SK-N-SH (cell line): ENCODE data around the gene STARD13. TPM values are rescaled to one million over a fixed set of nuclear protein-coding genes. Genes with fewer than 3 reads are reported as not detected.

Experiments
- CTCF ChIA-PET: fragments of 300-600, 350-600 bp; formaldehyde crosslinking; extraction: SDS; loops from one replicate; lab custom pipeline; 2021; lab: Yijun Ruan, JAX
- POLR2A ChIA-PET: fragments of 350-600 bp; sonication (Branson Sonifier 250); formaldehyde crosslinking; extraction: SDS; loops from one replicate; lab custom pipeline; 2020; ENCODE audit warnings: antibody characterized with exemption, inconsistent platforms; lab: Yijun Ruan, JAX
- DNase-seq: peaks from one replicate; pipeline ENCODE4 v3.0.0; 2012
- H2AFZ ChIP-seq: fragments of 200-600 bp; sonication (generic); 2 replicates; pipeline ENCODE4 v1.8.1; 2016; ENCODE audit warnings: antibody characterized with exemption, mild to moderate bottlenecking, low read depth
- H3F3A ChIP-seq: fragments of 200-600 bp; sonication (generic); replicated peaks from 2 replicates; pipeline ENCODE3; 2016; ENCODE audit warnings: antibody characterized with exemption, mild to moderate bottlenecking; ENCODE audit not compliant: insufficient read depth
- H3K27ac ChIP-seq, 2 experiments: fragments of 200-500 bp in 1 of 2; fragments of 200-600 bp in 1 of 2; sonication (Bioruptor generic) in 1 of 2; sonication (generic), shearing (Covaris generic) in 1 of 2; 2 replicates each; pipeline versions ENCODE4 v1.5.1 to v1.6.1; 2014 to 2016; ENCODE audit warnings: low read depth in 2 of 2, inconsistent platforms in 1 of 2, low read length in 1 of 2, mild to moderate bottlenecking in 1 of 2, mixed read lengths in 1 of 2
- H3K27me3 ChIP-seq: fragments of 200-600 bp; sonication (generic), shearing (Covaris generic); 2 replicates; pipeline ENCODE4 v1.6.1; 2016; ENCODE audit warnings: mixed run types; ENCODE audit not compliant: insufficient read depth
- H3K36me3 ChIP-seq, 2 experiments: fragments of 200-500 bp in 1 of 2; fragments of 200-600 bp in 1 of 2; sonication (Bioruptor generic) in 1 of 2; sonication (generic) in 1 of 2; replicated peaks in 1 of 2; 2 replicates each; pipeline versions ENCODE3 to v1.5.1; 2014 to 2016; ENCODE audit warnings: low read length in 1 of 2, mild to moderate bottlenecking in 1 of 2; ENCODE audit not compliant: insufficient read depth in 2 of 2, control insufficient read depth in 1 of 2
- H3K4me1 ChIP-seq, 2 experiments: fragments of 200-500 bp in 1 of 2; fragments of 200-600 bp in 1 of 2; sonication (Bioruptor generic) in 1 of 2; sonication (generic), shearing (Covaris generic) in 1 of 2; 2 replicates each; pipeline versions ENCODE4 v1.5.1 to v1.6.1; 2014 to 2016; ENCODE audit warnings: low read depth in 1 of 2, low read length in 1 of 2, mixed run types in 1 of 2; ENCODE audit not compliant: insufficient read depth in 2 of 2, control insufficient read depth in 1 of 2
- H3K4me2 ChIP-seq: fragments of 200-600 bp; sonication (generic), shearing (Covaris generic); 2 replicates; pipeline ENCODE4 v1.6.1; 2017; ENCODE audit warnings: mixed run types
- H3K4me3 ChIP-seq, 2 experiments: fragments of 200-500 bp in 1 of 2; fragments of 200-600 bp in 1 of 2; sonication (Bioruptor generic) in 1 of 2; sonication (generic), shearing (Covaris generic) in 1 of 2; 2 replicates each; pipeline versions ENCODE4 v1.5.1 to v1.8.1; 2014 to 2016; ENCODE audit warnings: low read depth in 2 of 2, inconsistent platforms in 1 of 2, low read length in 1 of 2, mild to moderate bottlenecking in 1 of 2, mixed read lengths in 1 of 2, moderate library complexity in 1 of 2
- H3K79me2 ChIP-seq: fragments of 200-600 bp; sonication (generic); 2 replicates; pipeline ENCODE4 v1.8.1; 2017; ENCODE audit warnings: mild to moderate bottlenecking; ENCODE audit not compliant: insufficient read depth
- H3K9ac ChIP-seq: fragments of 200-600 bp; sonication (generic); 2 replicates; pipeline ENCODE4 v1.6.1; 2017; ENCODE audit warnings: mixed run types
- H3K9me2 ChIP-seq: fragments of 200-600 bp; sonication (generic); 2 replicates; pipeline ENCODE4 v1.6.1; 2017; ENCODE audit warnings: mixed run types
- H3K9me3 ChIP-seq: fragments of 200-600 bp; sonication (generic); 2 replicates; pipeline ENCODE4 v1.6.1; 2017; ENCODE audit warnings: mixed run types, mild to moderate bottlenecking, moderate library complexity
- H4K20me1 ChIP-seq: fragments of 200-600 bp; sonication (generic); 2 replicates; pipeline ENCODE4 v1.6.1; 2017; ENCODE audit warnings: mild to moderate bottlenecking, mixed run types; ENCODE audit not compliant: insufficient read depth
- ELF1 ChIP-seq: IDR thresholded peaks from 2 replicates; pipeline ENCODE4 v1.4.0; 2012
- EP300 ChIP-seq, 2 experiments: IDR thresholded peaks; 2 replicates each; pipeline versions ENCODE4 v1.4.0 to v1.6.1; 2012; ENCODE audit warnings: borderline replicate concordance in 1 of 2, low read depth in 1 of 2, low read length in 1 of 2
- EZH2phosphoT487 ChIP-seq: fragments of 200-600 bp; sonication (generic); IDR thresholded peaks from 2 replicates; pipeline ENCODE4 v1.6.1; 2017; ENCODE audit warnings: low read depth, mixed run types, mild to moderate bottlenecking, antibody characterized with exemption, moderate library complexity, borderline replicate concordance
- FOXM1 ChIP-seq: IDR thresholded peaks from 2 replicates; pipeline ENCODE4 v1.4.0; 2012; ENCODE audit warnings: low read depth, mild to moderate bottlenecking
- GATA2 ChIP-seq: sonication (generic); formaldehyde crosslinking; IDR thresholded peaks from 2 replicates; pipeline ENCODE4 v1.5.0; 2020; ENCODE audit warnings: mild to moderate bottlenecking, missing genetic modification reagents
- JUND ChIP-seq: IDR thresholded peaks from 2 replicates; pipeline ENCODE4 v1.4.0; 2012
- NFIC ChIP-seq: IDR thresholded peaks from 2 replicates; pipeline ENCODE4 v1.4.0; 2012; ENCODE audit warnings: borderline replicate concordance
- RAD21 ChIP-seq: IDR thresholded peaks from 2 replicates; pipeline ENCODE4 v1.6.1; 2012; ENCODE audit warnings: mild to moderate bottlenecking, low read length
- RCOR1 ChIP-seq: fragments of 150-350 bp; IDR thresholded peaks from 2 replicates; pipeline ENCODE4 v1.6.1; 2017; ENCODE audit warnings: antibody characterized with exemption, low read length
- REST ChIP-seq: IDR thresholded peaks from 2 replicates; pipeline ENCODE4 v1.6.1; 2012; ENCODE audit warnings: mild to moderate bottlenecking, low read depth, low read length, moderate library complexity
- RFX5 ChIP-seq: IDR thresholded peaks from 2 replicates; pipeline ENCODE4 v1.6.1; 2012; ENCODE audit warnings: mild to moderate bottlenecking, improper control_type of control experiment, low read length
- SIN3A ChIP-seq: IDR thresholded peaks from 2 replicates; pipeline ENCODE4 v1.6.1; 2012; ENCODE audit warnings: low read depth, mild to moderate bottlenecking, low read length, moderate library complexity, borderline replicate concordance
- SMC3 ChIP-seq: IDR thresholded peaks from 2 replicates; pipeline ENCODE4 v1.6.1; 2012; ENCODE audit warnings: low read depth, low read length, improper control_type of control experiment
- TAF1 ChIP-seq: IDR thresholded peaks from 2 replicates; pipeline ENCODE4 v1.6.1; 2012; ENCODE audit warnings: low read depth, mild to moderate bottlenecking, low read length, moderate library complexity, borderline replicate concordance
- WGBS: methylation state at CpG from one replicate; pipeline ENCODE4 v1.1.6; 2017; ENCODE audit warnings: low lambda C conversion rate; 5-methylcytosine and 5-hydroxymethylcytosine counted together
- polyA plus RNA-seq, 3 experiments: library from polyadenylated mRNA; depleted of rRNA; stranded (reverse); fragments of >200 nt; gene quantifications; 2 replicates each; pipeline ENCODE4 v1.2.3, GENCODE V29; 2012
- TF ChIP-seq, protein P1 (sequence below): fragments of 150-350 bp; IDR thresholded peaks from 2 replicates; pipeline ENCODE4 v1.6.1; 2016; ENCODE audit warnings: mild to moderate bottlenecking, low read depth, low read length
- TF ChIP-seq, protein P2 (sequence below): fragments of 200-600 bp; sonication (generic); IDR thresholded peaks from 2 replicates; pipeline ENCODE4 v1.6.1; 2017; ENCODE audit warnings: antibody characterized with exemption, mild to moderate bottlenecking, moderate library complexity

The STARD13 gene
- polyA plus RNA-seq, 1 of the 3 experiments (the other 2 are of a cell fraction), result 5.7 TPM

DNA sequence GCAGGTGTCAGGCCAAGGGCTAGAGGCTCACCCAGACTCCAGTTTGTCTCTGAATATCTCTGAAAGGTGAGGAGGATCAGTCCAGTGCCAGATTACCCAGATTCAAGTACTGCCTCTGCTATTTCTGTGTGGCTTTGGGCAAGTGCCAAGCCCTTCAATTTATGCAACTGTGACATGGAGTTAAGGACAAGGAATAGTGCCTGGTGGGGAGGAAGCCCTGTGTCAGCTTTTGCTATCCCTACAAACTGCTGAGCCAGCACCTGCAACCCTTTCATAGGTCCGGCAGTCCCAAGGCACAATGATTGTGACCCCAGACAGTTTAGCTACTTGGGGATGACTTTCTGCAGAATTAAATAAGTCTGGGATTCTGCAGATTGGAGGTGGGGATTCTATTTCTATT is 146.4 kb downstream of the STARD13 start:
- Histone ChIP-seq H3K9me2 (no peaks in the 10 kb centered on the region), H3K4me3 (no peak overlapping the region), H3K27ac (peak overlapping the region in 1 of 2 experiments; percentile 25; a peak in 1 of 4 replicates), H3K79me2 (no peaks in the 10 kb centered on the region), H4K20me1 (no peaks in the 10 kb centered on the region), H3K4me1 (peaks cover 0 to 13% of the 10 kb centered on the region in 2 experiments; a peak in 2 of 4 replicates), H3K9me3 (no peaks in the 10 kb centered on the region), H2AFZ (no peak overlapping the region), H3K27me3 (no peaks in the 10 kb centered on the region), H3K36me3 (peaks cover 6 to 33% of the 10 kb centered on the region in 2 experiments), H3K4me2 (no peak overlapping the region), H3F3A (no peaks in the 10 kb centered on the region), H3K9ac (no peak overlapping the region)
- WGBS, result 88% methylated on average over 1 of the region's 1 CpG
- DNase-seq, result no peak
- ChIA-PET CTCF (interaction anchor here (1.2 to 1.4 kb wide), 3 partner anchors 13 to 22 kb away, joined by 3 read pairs; no protein-coding TSS in a partner anchor), POLR2A (no interaction called here)
- no peak for TF ChIP-seq NFIC
- TF ChIP-seq REST, result no peak
- TF ChIP-seq RCOR1, result no peak
- no peak for TF ChIP-seq SIN3A

- H3K9me2 ChIP-seq, result no peaks in the 10 kb centered on the region
- no peaks in the 10 kb centered on the region for H3F3A ChIP-seq
- WGBS, result 97% methylated on average over 14 of the region's 14 CpGs
- H3K4me3 ChIP-seq, result no peak overlapping the region
- peaks cover 6 to 33% of the 10 kb centered on the region in 2 experiments for H3K36me3 ChIP-seq
- ChIA-PET CTCF (interaction anchor here (1.3 kb wide), 1 partner anchor 14 kb away, joined by 5 read pairs; no protein-coding TSS in a partner anchor), POLR2A (no interaction called here)
- H3K27ac ChIP-seq, result no peak overlapping the region
- H3K4me1 ChIP-seq, result peaks cover 0 to 13% of the 10 kb centered on the region in 2 experiments; a peak in 2 of 4 replicates
- no peak overlapping the region for H3K4me2 ChIP-seq
- no peak overlapping the region for H3K9ac ChIP-seq
- DNase-seq, result no peak
- no peaks in the 10 kb centered on the region for H4K20me1 ChIP-seq
- no peak overlapping the region for H2AFZ ChIP-seq
- no peaks in the 10 kb centered on the region for H3K27me3 ChIP-seq
- H3K79me2 ChIP-seq, result no peaks in the 10 kb centered on the region
- no peaks in the 10 kb centered on the region for H3K9me3 ChIP-seq
- no peak for TF ChIP-seq EP300 (IDR thresholded peaks at IDR 0.05; ENCODE audit: borderline replicate concordance in 1 of 2, low read depth in 1 of 2, low read length in 1 of 2)
- TF ChIP-seq RFX5, result no peak
- no peak for TF ChIP-seq TAF1
- TF ChIP-seq EZH2phosphoT487, result no peak
- no peak for TF ChIP-seq ELF1
- TF ChIP-seq, protein P1, sequence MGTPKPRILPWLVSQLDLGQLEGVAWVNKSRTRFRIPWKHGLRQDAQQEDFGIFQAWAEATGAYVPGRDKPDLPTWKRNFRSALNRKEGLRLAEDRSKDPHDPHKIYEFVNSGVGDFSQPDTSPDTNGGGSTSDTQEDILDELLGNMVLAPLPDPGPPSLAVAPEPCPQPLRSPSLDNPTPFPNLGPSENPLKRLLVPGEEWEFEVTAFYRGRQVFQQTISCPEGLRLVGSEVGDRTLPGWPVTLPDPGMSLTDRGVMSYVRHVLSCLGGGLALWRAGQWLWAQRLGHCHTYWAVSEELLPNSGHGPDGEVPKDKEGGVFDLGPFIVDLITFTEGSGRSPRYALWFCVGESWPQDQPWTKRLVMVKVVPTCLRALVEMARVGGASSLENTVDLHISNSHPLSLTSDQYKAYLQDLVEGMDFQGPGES, result no peak
- TF ChIP-seq REST, result no peak
- TF ChIP-seq GATA2 (CRISPR knock-in tag), result no peak
- no peak for TF ChIP-seq JUND
- TF ChIP-seq, protein P2, sequence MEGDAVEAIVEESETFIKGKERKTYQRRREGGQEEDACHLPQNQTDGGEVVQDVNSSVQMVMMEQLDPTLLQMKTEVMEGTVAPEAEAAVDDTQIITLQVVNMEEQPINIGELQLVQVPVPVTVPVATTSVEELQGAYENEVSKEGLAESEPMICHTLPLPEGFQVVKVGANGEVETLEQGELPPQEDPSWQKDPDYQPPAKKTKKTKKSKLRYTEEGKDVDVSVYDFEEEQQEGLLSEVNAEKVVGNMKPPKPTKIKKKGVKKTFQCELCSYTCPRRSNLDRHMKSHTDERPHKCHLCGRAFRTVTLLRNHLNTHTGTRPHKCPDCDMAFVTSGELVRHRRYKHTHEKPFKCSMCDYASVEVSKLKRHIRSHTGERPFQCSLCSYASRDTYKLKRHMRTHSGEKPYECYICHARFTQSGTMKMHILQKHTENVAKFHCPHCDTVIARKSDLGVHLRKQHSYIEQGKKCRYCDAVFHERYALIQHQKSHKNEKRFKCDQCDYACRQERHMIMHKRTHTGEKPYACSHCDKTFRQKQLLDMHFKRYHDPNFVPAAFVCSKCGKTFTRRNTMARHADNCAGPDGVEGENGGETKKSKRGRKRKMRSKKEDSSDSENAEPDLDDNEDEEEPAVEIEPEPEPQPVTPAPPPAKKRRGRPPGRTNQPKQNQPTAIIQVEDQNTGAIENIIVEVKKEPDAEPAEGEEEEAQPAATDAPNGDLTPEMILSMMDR, result no peak
- TF ChIP-seq RCOR1, result no peak
- TF ChIP-seq SMC3, result no peak
- no peak for TF ChIP-seq RAD21
- TF ChIP-seq FOXM1, result no peak
Observed at GRCh38 chr13:33138441-33138840, 147.1 kb downstream of the STARD13 start.
